Measurements from ENCODE around the gene MIAT.

- TF ChIP-seq SUZ12 (IDR thresholded peaks at IDR 0.05; ENCODE audit: extremely low read depth, insufficient read depth, insufficient read length) (no peak), YY1 (IDR thresholded peaks at IDR 0.05; ENCODE audit: insufficient read depth, insufficient read length) (no peak), ZNF274 (IDR thresholded peaks at IDR 0.05; ENCODE audit: low read depth, low read length) (no peak)
Measured at GRCh38 chr22:26715392-26715936, 58.1 kb downstream of the MIAT start.
